Fibroblast of peridontal ligament (primary cell): ENCODE data around the gene GLIS2.

Source experiments
- DNase-seq: peaks from one replicate; pipeline ENCODE4 v3.0.0-alpha.2; 2010; ENCODE audit errors: extremely low read depth

Gene GLIS2

DNA sequence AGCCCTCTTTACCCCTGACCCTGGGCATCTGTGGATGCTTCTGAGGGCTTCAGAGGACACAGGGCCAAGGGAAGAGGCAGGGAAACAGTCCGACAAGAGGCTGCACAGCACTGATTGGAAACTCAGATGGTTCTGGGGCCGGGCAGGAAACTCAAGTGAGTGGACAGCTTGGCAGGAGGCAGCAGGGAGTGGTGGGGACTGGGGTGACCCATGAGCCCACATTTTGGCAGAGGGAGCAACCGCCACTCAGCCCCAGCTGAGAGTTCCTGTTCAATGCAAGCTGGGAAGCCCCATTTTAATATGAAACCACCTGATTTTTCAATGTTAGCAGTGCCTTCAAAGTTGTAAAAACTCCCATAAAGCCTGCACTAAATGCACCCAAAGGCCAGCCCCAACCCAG, 54.3 kb downstream of the GLIS2 start:
- DNase-seq: no peak

DNA sequence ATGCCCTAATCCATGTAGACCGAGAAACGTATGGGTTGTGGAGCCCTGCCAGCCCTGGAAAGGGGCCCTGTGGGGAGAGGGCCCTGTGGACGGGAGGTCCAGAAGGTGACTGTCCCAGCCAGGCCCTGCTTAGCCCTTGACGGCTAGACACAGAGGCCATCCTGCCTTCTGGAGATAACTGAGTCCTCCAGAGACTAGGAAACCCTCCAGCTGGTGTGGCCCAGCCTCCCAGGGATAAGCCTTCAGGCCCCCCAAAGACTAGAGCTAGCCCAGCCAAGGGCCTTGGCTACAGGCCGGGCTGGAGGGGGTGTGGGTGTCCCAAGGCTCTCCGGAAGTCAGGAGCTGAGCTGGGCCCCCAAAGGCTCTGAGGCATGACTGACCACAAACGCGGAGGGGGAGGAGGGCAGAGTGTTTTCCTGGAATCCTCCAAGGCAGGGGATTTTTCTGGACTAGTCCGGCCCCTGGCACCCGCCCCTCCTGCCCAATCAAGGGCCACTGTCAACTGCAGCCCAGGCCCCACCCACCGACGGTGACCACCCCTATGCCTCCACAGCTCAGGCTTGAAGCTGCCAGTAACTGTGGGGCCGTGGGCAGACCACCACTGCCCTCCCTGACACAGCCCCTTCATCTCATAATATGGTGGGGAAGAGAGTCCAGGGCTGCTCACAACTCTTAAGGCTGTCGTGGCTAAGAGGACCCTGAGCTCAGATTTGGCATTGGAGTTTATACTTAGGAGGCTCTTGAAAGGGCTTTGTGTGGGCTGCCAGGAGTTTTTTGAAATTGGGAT, 54.9 kb downstream of the GLIS2 start:
- peak; percentile 88 for DNase-seq

- DNase-seq: peak; percentile 73
These were observed 55.6 kb downstream of the GLIS2 start, which contains the start of gene VASN for GRCh38 chr16:4371357-4372000. Gene VASN, plus strand, starts transcription at chr16:4371848. Its CDS starts 9,030 bp downstream, at chr16:4380878.

DNA sequence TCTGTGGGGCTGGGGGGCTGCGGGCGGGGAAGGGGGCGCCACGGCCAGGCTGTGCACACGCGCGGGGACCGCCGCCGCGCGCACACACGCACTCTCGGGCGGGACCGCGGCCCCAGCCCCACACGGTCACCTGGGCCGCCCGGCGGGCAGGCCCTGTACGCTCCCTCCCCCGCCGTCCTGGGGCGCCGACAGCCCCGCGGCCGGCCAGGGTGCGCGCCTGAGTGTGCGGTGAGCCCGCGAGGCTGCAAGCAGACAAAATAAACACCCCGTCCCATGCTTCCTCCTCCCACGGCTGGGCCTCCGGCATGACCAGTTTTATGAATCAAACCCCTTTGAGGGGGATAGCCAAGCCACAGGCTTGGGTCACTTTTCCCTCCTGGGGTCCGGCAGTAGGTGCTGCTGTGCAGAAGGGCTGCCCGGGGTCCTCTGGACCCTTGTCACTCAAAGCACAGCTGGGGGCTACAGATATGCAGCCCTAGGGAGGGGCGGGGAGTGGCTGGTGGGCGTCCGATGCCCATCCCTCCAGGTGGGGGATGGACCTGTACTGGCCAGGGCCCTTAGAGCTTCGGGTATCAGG, 56.2 kb downstream of the GLIS2 start:
- no peak for DNase-seq

DNA sequence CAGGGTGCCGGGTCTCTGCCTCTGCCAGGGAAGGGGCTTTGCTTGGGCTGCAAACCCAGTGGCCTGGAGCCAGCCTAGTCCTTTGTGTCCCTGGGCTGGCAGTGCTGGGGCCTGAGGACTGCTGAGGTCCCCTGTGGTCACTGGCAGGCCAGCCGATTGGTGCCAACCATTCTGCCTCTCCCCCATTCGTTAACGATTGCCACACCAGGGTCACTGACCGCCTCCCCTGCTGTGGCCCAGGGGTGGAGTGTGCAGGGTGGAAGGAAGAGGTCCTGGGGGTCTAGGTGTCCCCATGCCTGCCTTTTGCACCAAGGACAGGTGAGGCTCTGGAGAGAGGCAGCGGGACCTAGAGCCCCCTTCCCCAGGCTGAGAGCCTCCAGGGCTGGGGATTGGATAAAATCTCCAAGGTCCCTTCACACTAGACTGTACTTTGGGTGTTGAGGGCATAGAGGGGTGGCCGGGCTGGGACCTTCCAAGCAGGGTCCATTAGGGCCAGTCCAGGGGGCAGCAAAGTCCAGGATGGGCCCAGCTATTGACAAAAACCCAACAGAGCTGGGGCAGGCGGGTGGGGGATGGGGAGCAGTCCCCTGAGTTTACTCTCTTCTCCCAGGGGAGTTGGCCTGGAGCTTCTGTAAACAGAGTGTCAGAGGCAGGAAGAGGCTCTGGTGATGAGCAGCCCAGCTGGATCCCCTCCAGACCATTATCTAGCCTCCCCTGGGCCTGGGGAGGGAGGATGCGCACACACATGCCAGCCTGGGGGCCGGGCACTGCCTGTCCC, 56.9 kb downstream of the GLIS2 start:
- no peak for DNase-seq

DNA sequence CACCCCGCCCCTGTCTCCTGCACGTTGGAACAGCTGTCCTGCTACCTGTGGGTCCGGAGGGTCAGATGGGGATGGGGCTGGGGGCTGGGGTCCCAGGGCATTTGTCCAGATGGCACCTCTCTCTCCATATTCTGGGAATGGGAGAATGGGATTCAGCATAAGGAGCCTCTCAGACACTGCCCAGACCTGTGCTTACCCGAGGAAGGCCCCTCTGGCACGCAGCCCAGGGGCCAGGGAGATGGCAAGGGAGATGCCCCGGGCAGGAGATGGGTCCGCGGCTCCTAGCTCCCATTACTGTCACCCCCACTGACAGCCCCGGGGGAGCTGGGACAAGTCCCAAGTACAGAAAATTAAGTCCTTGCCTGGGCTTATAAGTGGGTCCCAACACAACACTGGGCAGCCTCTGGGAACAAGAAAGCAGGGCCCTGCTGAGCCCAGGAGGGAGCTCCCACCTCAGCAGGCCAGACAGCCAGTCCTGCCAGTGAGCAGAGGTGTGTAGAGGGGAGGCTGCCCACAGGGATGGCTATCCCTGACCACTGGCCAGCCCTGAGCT, 57.6 kb downstream of the GLIS2 start:
- no peak for DNase-seq

- DNase-seq: peak; percentile 96
These were observed 58.3 kb downstream of the GLIS2 start for GRCh38 chr16:4373909-4374742.

GRCh38 chr16:4375717-4376116, 59.9 kb downstream of the GLIS2 start:
- DNase-seq: no peak

- DNase-seq: peak; percentile 88
These were observed 60.4 kb downstream of the GLIS2 start for GRCh38 chr16:4376126-4376892.

DNA sequence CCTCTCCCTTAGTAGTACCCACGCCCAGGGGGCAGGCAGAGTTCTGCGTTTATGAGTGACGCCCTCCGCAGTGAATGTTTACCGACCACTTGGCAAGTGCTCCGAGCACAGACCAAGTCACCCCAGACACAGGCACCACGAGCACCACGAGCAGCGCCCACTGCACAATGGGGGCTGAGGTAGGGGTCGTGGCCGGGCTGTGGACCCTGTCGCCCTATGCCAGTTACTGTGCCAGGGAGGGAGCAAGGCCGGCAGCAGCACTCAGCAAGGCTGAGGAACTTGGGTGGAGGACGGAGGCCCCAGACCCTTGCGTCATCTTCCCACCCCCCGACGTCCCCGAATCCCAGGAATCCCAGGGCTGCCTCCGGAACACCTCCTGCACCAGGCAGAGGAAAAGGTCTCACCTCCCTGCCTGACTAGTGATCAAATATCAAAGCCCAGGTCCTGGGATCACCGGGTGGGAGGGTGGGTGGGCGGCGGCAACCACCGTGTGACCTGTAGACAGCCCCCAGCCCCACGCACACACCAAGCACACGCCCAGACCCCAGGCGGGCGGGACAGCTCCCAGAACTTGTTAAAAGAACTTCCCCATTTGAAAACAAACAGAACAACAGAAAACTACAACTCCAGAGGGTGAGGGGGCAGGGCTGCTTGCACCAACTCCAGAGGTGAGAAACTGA, 61.2 kb downstream of the GLIS2 start:
- DNase-seq: peak; percentile 56

- no peak for DNase-seq
These were observed 61.8 kb downstream of the GLIS2 start for GRCh38 chr16:4377573-4378154.

DNA sequence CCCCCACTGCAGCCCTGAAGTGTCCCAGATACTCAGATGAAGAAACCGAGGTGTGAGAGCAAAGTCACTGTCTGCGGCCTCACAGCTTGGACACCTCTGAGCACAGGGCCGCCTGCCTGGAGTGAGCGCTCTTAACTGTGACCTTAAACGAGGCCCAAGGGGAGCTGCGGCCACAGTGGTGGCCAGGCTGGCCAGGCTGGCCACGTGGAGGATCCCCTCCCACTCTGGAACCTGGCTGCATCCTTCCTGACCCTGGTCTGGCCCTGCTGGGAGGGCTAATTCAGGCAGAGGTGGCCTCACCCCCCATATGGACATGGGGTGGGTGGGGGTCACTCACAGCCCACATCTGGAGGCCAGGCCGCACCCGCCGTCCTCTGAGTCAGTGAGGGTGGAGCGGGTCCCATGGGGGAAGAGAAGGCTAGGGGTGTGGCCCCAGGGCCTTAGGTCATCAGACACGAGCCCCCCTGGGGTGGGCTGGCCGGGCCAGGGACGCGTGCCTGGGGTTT, 62.3 kb downstream of the GLIS2 start:
- DNase-seq: peak; percentile 58

DNA sequence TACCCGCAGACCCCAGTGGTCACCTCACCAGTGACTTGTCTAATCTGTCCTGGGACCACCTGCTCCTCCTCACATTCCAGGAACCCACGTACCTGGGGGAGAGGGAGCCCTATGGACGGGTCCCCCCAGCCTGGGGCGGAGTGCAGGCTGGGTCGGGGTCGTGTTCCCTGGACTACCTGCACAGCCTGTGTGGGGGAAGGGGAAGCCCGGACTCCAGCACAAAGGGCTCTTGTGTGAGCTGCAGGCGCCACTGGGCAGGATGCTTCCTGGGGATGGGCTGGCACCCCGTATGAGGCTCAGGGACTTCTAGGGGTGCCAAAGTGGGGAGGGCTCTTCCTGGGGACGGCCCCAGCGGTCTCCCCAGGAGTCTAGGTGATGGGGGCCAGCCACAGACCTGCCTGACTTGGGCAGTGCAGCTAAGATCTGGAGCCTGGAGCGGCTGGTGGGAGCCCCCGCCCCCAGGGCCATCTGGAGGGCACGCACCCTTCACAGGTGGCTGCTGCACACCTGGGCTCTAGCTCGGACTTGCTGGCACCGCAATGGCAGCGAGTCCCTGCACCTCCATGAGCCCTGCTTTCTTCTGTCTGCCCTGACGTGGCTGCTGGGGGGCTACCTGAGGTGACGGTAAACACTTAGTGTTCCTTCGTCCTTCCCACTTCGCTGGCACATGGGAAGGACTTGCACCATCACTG, 63.3 kb downstream of the GLIS2 start:
- no peak for DNase-seq

DNA sequence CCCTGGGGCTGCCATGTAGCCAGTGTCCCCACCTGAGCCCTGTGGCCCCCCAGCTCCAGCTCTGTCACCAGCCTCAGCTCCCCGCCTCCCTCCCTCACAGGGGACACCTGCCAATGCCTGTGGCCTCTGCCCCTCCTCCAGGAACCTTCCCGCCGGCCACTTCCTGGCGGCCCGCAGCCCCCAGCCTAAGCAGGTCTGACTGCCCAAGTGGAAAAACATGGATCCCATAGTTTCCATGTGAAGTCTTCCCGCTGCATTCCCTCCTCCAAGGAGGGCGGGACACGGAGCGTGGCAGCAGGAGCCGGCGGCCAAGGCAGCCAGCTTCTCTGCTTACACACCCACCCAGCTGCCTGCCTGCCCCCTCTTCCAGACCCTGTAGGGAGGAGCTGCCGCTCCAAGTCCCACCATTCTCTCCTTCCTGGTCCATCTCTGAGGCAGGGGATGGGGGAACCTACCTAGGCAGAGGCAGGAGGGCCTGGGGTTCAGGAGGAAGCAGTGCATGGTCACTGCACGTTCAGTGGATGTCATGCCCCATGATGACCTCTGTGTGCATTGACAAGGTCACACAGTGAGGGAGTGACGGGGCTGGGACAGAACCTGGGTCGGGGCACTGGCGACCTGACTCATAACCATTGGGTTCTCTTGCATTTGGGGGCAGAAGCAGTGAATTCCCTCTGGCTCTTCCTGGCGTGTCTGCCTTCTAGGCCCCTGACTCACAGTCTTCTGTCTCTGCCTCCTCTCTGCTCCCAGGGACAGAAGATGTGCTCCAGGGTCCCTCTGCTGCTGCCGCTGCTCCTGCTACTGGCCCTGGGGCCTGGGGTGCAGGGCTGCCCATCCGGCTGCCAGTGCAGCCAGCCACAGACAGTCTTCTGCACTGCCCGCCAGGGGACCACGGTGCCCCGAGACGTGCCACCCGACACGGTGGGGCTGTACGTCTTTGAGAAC, 64.5 kb downstream of the GLIS2 start:
- DNase-seq: no peak

DNA sequence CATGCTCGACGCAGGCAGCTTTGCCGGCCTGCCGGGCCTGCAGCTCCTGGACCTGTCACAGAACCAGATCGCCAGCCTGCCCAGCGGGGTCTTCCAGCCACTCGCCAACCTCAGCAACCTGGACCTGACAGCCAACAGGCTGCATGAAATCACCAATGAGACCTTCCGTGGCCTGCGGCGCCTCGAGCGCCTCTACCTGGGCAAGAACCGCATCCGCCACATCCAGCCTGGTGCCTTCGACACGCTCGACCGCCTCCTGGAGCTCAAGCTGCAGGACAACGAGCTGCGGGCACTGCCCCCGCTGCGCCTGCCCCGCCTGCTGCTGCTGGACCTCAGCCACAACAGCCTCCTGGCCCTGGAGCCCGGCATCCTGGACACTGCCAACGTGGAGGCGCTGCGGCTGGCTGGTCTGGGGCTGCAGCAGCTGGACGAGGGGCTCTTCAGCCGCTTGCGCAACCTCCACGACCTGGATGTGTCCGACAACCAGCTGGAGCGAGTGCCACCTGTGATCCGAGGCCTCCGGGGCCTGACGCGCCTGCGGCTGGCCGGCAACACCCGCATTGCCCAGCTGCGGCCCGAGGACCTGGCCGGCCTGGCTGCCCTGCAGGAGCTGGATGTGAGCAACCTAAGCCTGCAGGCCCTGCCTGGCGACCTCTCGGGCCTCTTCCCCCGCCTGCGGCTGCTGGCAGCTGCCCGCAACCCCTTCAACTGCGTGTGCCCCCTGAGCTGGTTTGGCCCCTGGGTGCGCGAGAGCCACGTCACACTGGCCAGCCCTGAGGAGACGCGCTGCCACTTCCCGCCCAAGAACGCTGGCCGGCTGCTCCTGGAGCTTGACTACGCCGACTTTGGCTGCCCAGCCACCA, 65.4 kb downstream of the GLIS2 start:
- no peak for DNase-seq
